Measurements from ENCODE around the gene AOPEP.

Gene AOPEP

DNA sequence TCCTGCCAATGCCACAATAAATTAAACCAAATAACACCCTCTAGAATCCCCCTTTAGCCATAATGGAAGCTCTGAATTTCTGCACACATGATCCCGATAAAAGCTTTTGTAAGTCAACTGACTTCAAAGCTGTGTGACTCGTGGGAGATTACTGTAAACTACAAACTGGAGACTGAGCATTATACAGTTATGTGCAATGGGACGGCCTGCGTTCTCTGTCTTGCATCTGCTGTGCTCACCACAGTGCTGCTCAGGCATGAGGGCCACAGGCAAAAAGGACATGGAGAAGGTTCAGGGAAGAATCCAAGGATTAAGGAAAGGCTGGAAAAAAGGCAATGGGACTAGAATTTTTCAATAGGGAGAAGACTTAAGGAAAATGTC, 406.8 kb downstream of the AOPEP start:
- DNase-seq (ENCODE audit: low read depth in 2 of 2), result no peak

DNA sequence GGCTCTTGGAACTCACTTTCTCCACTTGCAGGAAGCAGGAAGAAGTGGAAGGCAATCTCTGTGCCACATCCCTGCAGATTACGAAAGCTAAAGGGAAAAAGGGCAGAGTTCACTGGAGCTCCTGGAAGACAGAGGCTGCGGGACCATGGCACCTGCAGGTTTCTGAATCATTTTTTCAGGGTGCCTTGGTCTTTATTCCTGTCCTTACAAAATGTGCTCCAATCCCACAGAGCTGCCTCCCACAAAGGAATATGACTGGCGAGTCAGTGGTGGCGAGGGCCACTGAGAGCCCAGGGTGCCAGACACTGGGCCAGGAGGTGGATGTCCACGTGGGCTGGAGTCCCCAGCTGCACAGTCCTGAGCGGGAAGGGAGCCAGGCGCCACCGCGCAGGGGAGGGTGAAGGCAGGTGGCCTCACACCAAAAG, 408.0 kb downstream of the AOPEP start:
- no peak for DNase-seq (ENCODE audit: low read depth in 2 of 2)

DNA sequence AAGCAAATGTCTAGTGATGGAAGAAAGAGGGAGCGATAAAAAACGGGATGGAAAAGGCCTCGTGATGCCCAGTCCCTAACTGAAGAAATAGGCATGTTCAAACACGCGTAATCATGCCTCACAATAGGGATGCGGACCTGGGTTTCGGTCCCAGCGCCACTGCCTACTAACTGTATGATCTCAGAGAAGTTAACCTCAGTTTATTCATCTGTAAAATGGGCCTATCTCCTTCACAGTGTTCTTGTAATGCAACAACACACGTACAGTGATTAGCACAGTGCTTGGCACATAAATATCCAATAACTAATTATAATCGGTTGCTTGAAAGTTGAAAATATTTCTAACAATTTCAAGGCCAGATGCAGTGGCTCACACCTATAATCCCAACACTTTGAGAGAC, 409.3 kb downstream of the AOPEP start:
- DNase-seq (ENCODE audit: low read depth in 2 of 2), result no peak
